GM12891 (cell line): ENCODE data around the gene C1orf159.

Source experiments
- PAX5 ChIP-seq: IDR thresholded peaks from 2 replicates; pipeline ENCODE4 v1.6.1; 2011; ENCODE audit warnings: low read length, moderate library complexity, mild to moderate bottlenecking; ENCODE audit not compliant: insufficient read depth, severe bottlenecking
- POLR2A ChIP-seq: IDR thresholded peaks from 2 replicates; pipeline ENCODE4 v1.6.1; 2011; ENCODE audit warnings: low read depth, low read length, control low read depth
- POLR2AphosphoS5 ChIP-seq: IDR thresholded peaks from 2 replicates; pipeline ENCODE4 v1.6.1; 2011; ENCODE audit warnings: low read depth, low read length, control low read depth
- TAF1 ChIP-seq: IDR thresholded peaks from 2 replicates; pipeline ENCODE4 v1.6.1; 2011; ENCODE audit warnings: low read depth, low read length, control low read depth

GRCh38 chr1:1136547-1137230, 20.8 kb upstream of the C1orf159 start:
- no peak for TF ChIP-seq POLR2A
- TF ChIP-seq TAF1 = no peak
- TF ChIP-seq POLR2AphosphoS5 = no peak
- TF ChIP-seq PAX5 = no peak
